ENCODE data around the gene ZNF350.
A peak's percentile ranks its signal among the peaks of the same experiment; 100 is the strongest.
"Not testable (repeated sequence)": the region's sequence is repeated elsewhere in the genome, so short reads cannot be mapped to it uniquely, and the experiment has no call there.

The ZNF350 gene

GRCh38 chr19:51986309-51987291 lies at the start of gene ZNF350:
Gene ZNF350, minus strand, starts transcription at chr19:51986840. Its CDS starts 12,480 bp downstream, at chr19:51974360.
- no peaks in the 10 kb centered on the region for H3K4me1 ChIP-seq (ENCODE audit: control insufficient read depth, insufficient read depth, low read length, unreplicated experiment)
- peaks cover 1% of the 10 kb centered on the region for H3K36me3 ChIP-seq (ENCODE audit: insufficient read depth, low read length)
- H3K79me2 ChIP-seq (ENCODE audit: control insufficient read depth, insufficient read depth, low read length, unreplicated experiment) = peaks cover 27% of the 10 kb centered on the region
- no peaks in the 10 kb centered on the region for H3K27me3 ChIP-seq (ENCODE audit: insufficient read depth, low read length)
- H3K27ac ChIP-seq (ENCODE audit: low read depth, low read length) = peak within 1 kb of the TSS; percentile 52; the same call in 1 of the 2 replicates
- peak within 1 kb of the TSS; percentile 96 for H3K4me3 ChIP-seq (ENCODE audit: low read depth, low read length)
- H2AFZ ChIP-seq (ENCODE audit: low read length, unreplicated experiment) = peak within 1 kb of the TSS; percentile 84

GRCh38 chr19:52034051-52034728 lies 47.5 kb upstream of the ZNF350 start:
- no peak overlapping the region; the same call in 1 of the 2 replicates for H3K4me3 ChIP-seq (ENCODE audit: low read depth, low read length)
- no peak overlapping the region for H3K27ac ChIP-seq (ENCODE audit: low read depth, low read length)
- no peak overlapping the region for H2AFZ ChIP-seq (ENCODE audit: low read length, unreplicated experiment)
- H3K79me2 ChIP-seq (ENCODE audit: control insufficient read depth, insufficient read depth, low read length, unreplicated experiment) = no peaks in the 10 kb centered on the region
- peaks cover 72% of the 10 kb centered on the region for H3K36me3 ChIP-seq (ENCODE audit: insufficient read depth, low read length)
- no peaks in the 10 kb centered on the region for H3K27me3 ChIP-seq (ENCODE audit: insufficient read depth, low read length)
- no peaks in the 10 kb centered on the region for H3K4me1 ChIP-seq (ENCODE audit: control insufficient read depth, insufficient read depth, low read length, unreplicated experiment)

GRCh38 chr19:52028780-52029123 lies 42.1 kb upstream of the ZNF350 start:
- Histone ChIP-seq H3K4me3 (ENCODE audit: low read depth, low read length) (peak overlapping the region; percentile 97), H3K79me2 (ENCODE audit: control insufficient read depth, insufficient read depth, low read length, unreplicated experiment) (peaks cover 16% of the 10 kb centered on the region), H3K27me3 (ENCODE audit: insufficient read depth, low read length) (no peaks in the 10 kb centered on the region), H3K4me1 (ENCODE audit: control insufficient read depth, insufficient read depth, low read length, unreplicated experiment) (no peaks in the 10 kb centered on the region), H3K27ac (ENCODE audit: low read depth, low read length) (peak overlapping the region; percentile 83), H2AFZ (ENCODE audit: low read length, unreplicated experiment) (peak overlapping the region; percentile 74), H3K36me3 (ENCODE audit: insufficient read depth, low read length) (peaks cover 40% of the 10 kb centered on the region)

- peak within 1 kb of the TSS; percentile 74 for H2AFZ ChIP-seq (ENCODE audit: low read length, unreplicated experiment)
- H3K4me3 ChIP-seq (ENCODE audit: low read depth, low read length) = peak within 1 kb of the TSS; percentile 97
- H3K36me3 ChIP-seq (ENCODE audit: insufficient read depth, low read length) = peaks cover 40% of the 10 kb centered on the region
- H3K79me2 ChIP-seq (ENCODE audit: control insufficient read depth, insufficient read depth, low read length, unreplicated experiment) = peaks cover 16% of the 10 kb centered on the region
- H3K4me1 ChIP-seq (ENCODE audit: control insufficient read depth, insufficient read depth, low read length, unreplicated experiment) = no peaks in the 10 kb centered on the region
- peak within 1 kb of the TSS; percentile 83 for H3K27ac ChIP-seq (ENCODE audit: low read depth, low read length)
- H3K27me3 ChIP-seq (ENCODE audit: insufficient read depth, low read length) = no peaks in the 10 kb centered on the region
Measured at GRCh38 chr19:52028027-52028779, 41.6 kb upstream of the ZNF350 start, which contains the start of gene ZNF614. Gene ZNF614, minus strand, starts transcription at chr19:52028379. Its CDS starts 2,634 bp downstream, at chr19:52025745.

- H3K4me3 ChIP-seq (ENCODE audit: low read depth, low read length); H3K4me1 ChIP-seq (ENCODE audit: control insufficient read depth, insufficient read depth, low read length, unreplicated experiment); H2AFZ ChIP-seq (ENCODE audit: low read length, unreplicated experiment); H3K27me3 ChIP-seq (ENCODE audit: insufficient read depth, low read length); H3K27ac ChIP-seq (ENCODE audit: low read depth, low read length): not testable (repeated sequence)
- H3K36me3 ChIP-seq (ENCODE audit: insufficient read depth, low read length) = peaks cover 38% of the 10 kb centered on the region
- H3K79me2 ChIP-seq (ENCODE audit: control insufficient read depth, insufficient read depth, low read length, unreplicated experiment) = peaks cover 16% of the 10 kb centered on the region
Measured at GRCh38 chr19:52026255-52026990, 39.8 kb upstream of the ZNF350 start.

GRCh38 chr19:52024478-52024877 lies 37.8 kb upstream of the ZNF350 start:
- H3K27ac ChIP-seq (ENCODE audit: low read depth, low read length); H3K27me3 ChIP-seq (ENCODE audit: insufficient read depth, low read length); H3K4me3 ChIP-seq (ENCODE audit: low read depth, low read length); H2AFZ ChIP-seq (ENCODE audit: low read length, unreplicated experiment); H3K4me1 ChIP-seq (ENCODE audit: control insufficient read depth, insufficient read depth, low read length, unreplicated experiment): not testable (repeated sequence)
- peaks cover 52% of the 10 kb centered on the region for H3K36me3 ChIP-seq (ENCODE audit: insufficient read depth, low read length)
- H3K79me2 ChIP-seq (ENCODE audit: control insufficient read depth, insufficient read depth, low read length, unreplicated experiment) = peaks cover 16% of the 10 kb centered on the region

GRCh38 chr19:52022193-52022592 lies 35.6 kb upstream of the ZNF350 start:
- peaks cover 7% of the 10 kb centered on the region for H3K79me2 ChIP-seq (ENCODE audit: control insufficient read depth, insufficient read depth, low read length, unreplicated experiment)
- H3K4me3 ChIP-seq (ENCODE audit: low read depth, low read length) = no peak overlapping the region
- H2AFZ ChIP-seq (ENCODE audit: low read length, unreplicated experiment) = no peak overlapping the region
- H3K27me3 ChIP-seq (ENCODE audit: insufficient read depth, low read length) = no peaks in the 10 kb centered on the region
- H3K4me1 ChIP-seq (ENCODE audit: control insufficient read depth, insufficient read depth, low read length, unreplicated experiment) = no peaks in the 10 kb centered on the region
- H3K27ac ChIP-seq (ENCODE audit: low read depth, low read length) = no peak overlapping the region
- H3K36me3 ChIP-seq (ENCODE audit: insufficient read depth, low read length) = peaks cover 72% of the 10 kb centered on the region

- no peak overlapping the region for H3K27ac ChIP-seq (ENCODE audit: low read depth, low read length)
- peaks cover 85% of the 10 kb centered on the region for H3K36me3 ChIP-seq (ENCODE audit: insufficient read depth, low read length)
- H3K27me3 ChIP-seq (ENCODE audit: insufficient read depth, low read length) = no peaks in the 10 kb centered on the region
Measured at GRCh38 chr19:52020506-52020905, 33.9 kb upstream of the ZNF350 start.

GRCh38 chr19:52010674-52011073 lies 24.0 kb upstream of the ZNF350 start:
- Histone ChIP-seq H3K36me3 (ENCODE audit: insufficient read depth, low read length) (peaks cover 14% of the 10 kb centered on the region), H2AFZ (ENCODE audit: low read length, unreplicated experiment) (no peak overlapping the region), H3K27me3 (ENCODE audit: insufficient read depth, low read length) (no peaks in the 10 kb centered on the region), H3K27ac (ENCODE audit: low read depth, low read length) (no peak overlapping the region), H3K4me3 (ENCODE audit: low read depth, low read length) (no peak overlapping the region), H3K79me2 (ENCODE audit: control insufficient read depth, insufficient read depth, low read length, unreplicated experiment) (peaks cover under 1% of the 10 kb centered on the region), H3K4me1 (ENCODE audit: control insufficient read depth, insufficient read depth, low read length, unreplicated experiment) (no peaks in the 10 kb centered on the region)

More at GRCh38 chr19:52020506-52020905, 33.9 kb upstream of the ZNF350 start:
- H3K79me2 ChIP-seq (ENCODE audit: control insufficient read depth, insufficient read depth, low read length, unreplicated experiment) = no peaks in the 10 kb centered on the region
- no peak overlapping the region for H3K4me3 ChIP-seq (ENCODE audit: low read depth, low read length)
- no peaks in the 10 kb centered on the region for H3K4me1 ChIP-seq (ENCODE audit: control insufficient read depth, insufficient read depth, low read length, unreplicated experiment)
- no peak overlapping the region for H2AFZ ChIP-seq (ENCODE audit: low read length, unreplicated experiment)
